ENCODE results near the gene PRKCI. TPM values are rescaled to one million over a fixed set of nuclear protein-coding genes. Genes with fewer than 3 reads are reported as not detected.

The PRKCI gene
- total and polyA plus RNA-seq, 2 of the 4 experiments (the other 2 are of a cell fraction): 28.7 to 53.4 TPM

GRCh38 chr3:170320461-170321121 lies 98.4 kb downstream of the PRKCI start:
- Histone ChIP-seq H3K9me1 (ENCODE audit: insufficient read depth, low read length) (no peaks in the 10 kb centered on the region), H3K4me3 (ENCODE audit: insufficient read depth, low read depth, low read length) (no peak overlapping the region), H2BK120ac (ENCODE audit: low read depth, low read length) (no peak overlapping the region), H3K27ac (ENCODE audit: insufficient read depth, low read length) (no peak overlapping the region), H2AK9ac (replicated peaks; ENCODE audit: low read depth, low read length, poor library complexity) (no peak overlapping the region), H3K36me3 (ENCODE audit: control insufficient read depth, insufficient read depth, low read length) (no peaks in the 10 kb centered on the region), H3K18ac (ENCODE audit: low read depth, low read length) (no peak overlapping the region), H3K14ac (replicated peaks; ENCODE audit: low read depth, low read length) (no peak overlapping the region), H3K9me3 (ENCODE audit: control insufficient read depth, insufficient read depth, low read length) (no peaks in the 10 kb centered on the region), H3K4me2 (ENCODE audit: low read depth, low read length) (no peak overlapping the region), H3K9ac (ENCODE audit: low read depth, low read length) (no peak overlapping the region), H3K4ac (ENCODE audit: low read depth, low read length) (no peak overlapping the region), H4K8ac (ENCODE audit: low read depth in 2 of 2, low read length in 2 of 2) (no peak overlapping the region), H2AK5ac (ENCODE audit: low read depth, low read length) (no peak overlapping the region), H4K91ac (ENCODE audit: insufficient read depth, low read depth, low read length) (no peak overlapping the region), H3K79me1 (ENCODE audit: low read depth in 1 of 2, low read length in 2 of 2) (no peaks in the 10 kb centered on the region), H2BK15ac (ENCODE audit: low read depth, low read length) (no peak overlapping the region), H2AFZ (replicated peaks; ENCODE audit: low read length, poor library complexity) (no peak overlapping the region), H4K5ac (ENCODE audit: low read depth, low read length) (no peak overlapping the region), H2BK5ac (ENCODE audit: low read depth, low read length, poor library complexity, severe bottlenecking) (no peak overlapping the region), H3K56ac (ENCODE audit: extremely low read depth, insufficient read depth, low read length) (no peak overlapping the region), H2BK20ac (ENCODE audit: low read depth, low read length) (no peak overlapping the region), H3K27me3 (ENCODE audit: control insufficient read depth, insufficient read depth, low read length) (no peaks in the 10 kb centered on the region), H3K4me1 (ENCODE audit: control insufficient read depth, insufficient read depth, low read length) (no peaks in the 10 kb centered on the region), H3K23ac (ENCODE audit: low read depth, low read length) (no peak overlapping the region), H4K20me1 (ENCODE audit: insufficient read depth, low read length) (no peaks in the 10 kb centered on the region)
- BruUV-seq (replicated peaks): no TSS peak
- DNase-seq (peak; percentile 24), ATAC-seq (ENCODE audit: low read depth) (no peak)
- no peak for TF ChIP-seq MXI1 (IDR thresholded peaks at IDR 0.05; ENCODE audit: borderline replicate concordance, low read depth, low read length)
- TF ChIP-seq NFE2L2 (IDR thresholded peaks at IDR 0.05; ENCODE audit: low read depth, low read length): no peak
- TF ChIP-seq, protein P1, sequence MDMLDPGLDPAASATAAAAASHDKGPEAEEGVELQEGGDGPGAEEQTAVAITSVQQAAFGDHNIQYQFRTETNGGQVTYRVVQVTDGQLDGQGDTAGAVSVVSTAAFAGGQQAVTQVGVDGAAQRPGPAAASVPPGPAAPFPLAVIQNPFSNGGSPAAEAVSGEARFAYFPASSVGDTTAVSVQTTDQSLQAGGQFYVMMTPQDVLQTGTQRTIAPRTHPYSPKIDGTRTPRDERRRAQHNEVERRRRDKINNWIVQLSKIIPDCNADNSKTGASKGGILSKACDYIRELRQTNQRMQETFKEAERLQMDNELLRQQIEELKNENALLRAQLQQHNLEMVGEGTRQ (IDR thresholded peaks at IDR 0.05; ENCODE audit: low read depth, low read length): no peak
- no peak for TF ChIP-seq SMC3 (IDR thresholded peaks at IDR 0.05; ENCODE audit: low read depth, low read length)
- TF ChIP-seq MAZ (IDR thresholded peaks at IDR 0.05; ENCODE audit: borderline replicate concordance, low read depth, low read length): no peak
- POLR2A ChIA-PET (ENCODE audit: unreplicated experiment): interaction anchor here (0.6 kb wide), 1 partner anchor 92 kb away, joined by 5 read pairs; no protein-coding TSS in a partner anchor
- CTCF ChIA-PET: interaction anchor here (0.6 kb wide), 1 partner anchor 92 kb away, joined by 3 read pairs; no protein-coding TSS in a partner anchor
- in situ Hi-C loops (cut with MboI; ENCODE audit: low sequenced_read_pairs): no loop called here
- no CpG with 5 or more reads among the region's 7 CpGs for WGBS, 2 experiments (ENCODE audit: extremely low coverage in 2 of 2, insufficient read length in 1 of 2)
- dilution Hi-C loops (cut with HindIII; ENCODE audit: low sequenced_read_pairs, unreplicated experiment): no loop called here
- intact Hi-C loops (cut with micrococcal nuclease): no loop called here
